Liver (tissue), 9 donors: ENCODE results near the gene SPTB. TPM values are rescaled to one million over a fixed set of nuclear protein-coding genes. Genes with fewer than 3 reads are reported as not detected.

Source experiments
- DNase-seq: peaks from one replicate; pipeline ENCODE4 v3.0.0-alpha.2; 2017; ENCODE audit warnings: low spot score
- H3K27ac ChIP-seq, 2 donors: one replicate each; pipeline ENCODE4 v1.7.0; 2013; ENCODE audit warnings: inconsistent platforms in 2 of 2, low read length in 2 of 2, control low read depth in 1 of 2, low read depth in 1 of 2, mild to moderate bottlenecking in 1 of 2
- H3K27me3 ChIP-seq, 4 donors: one replicate each; pipeline versions ENCODE4 v1.6.1 to v1.7.0; 2013; ENCODE audit warnings: low read length in 3 of 4, inconsistent platforms in 1 of 4, mild to moderate bottlenecking in 1 of 4, moderate library complexity in 1 of 4; ENCODE audit not compliant: control insufficient read depth in 4 of 4, insufficient read depth in 4 of 4
- H3K36me3 ChIP-seq, 4 donors: one replicate each; pipeline versions ENCODE4 v1.6.1 to v1.7.0; 2013; ENCODE audit warnings: low read length in 3 of 4, mild to moderate bottlenecking in 3 of 4, low read depth in 1 of 4, moderate library complexity in 1 of 4; ENCODE audit not compliant: control insufficient read depth in 4 of 4, insufficient read depth in 3 of 4
- H3K4me1 ChIP-seq, 4 donors: one replicate each; pipeline versions ENCODE4 v1.6.1 to v1.7.0; 2013; ENCODE audit warnings: low read length in 3 of 4, mild to moderate bottlenecking in 3 of 4, moderate library complexity in 1 of 4; ENCODE audit not compliant: control insufficient read depth in 4 of 4, insufficient read depth in 4 of 4
- H3K4me3 ChIP-seq, 3 donors: one replicate each; pipeline versions ENCODE4 v1.6.1 to v1.7.0; 2013; ENCODE audit warnings: low read length in 3 of 3, control low read depth in 1 of 3, low read depth in 1 of 3, mild to moderate bottlenecking in 1 of 3
- H3K9ac ChIP-seq, 2 donors: one replicate each; pipeline ENCODE4 v1.7.0; 2013; ENCODE audit warnings: low read length in 2 of 2, mild to moderate bottlenecking in 2 of 2, moderate library complexity in 2 of 2, control low read depth in 1 of 2, low read depth in 1 of 2
- H3K9me3 ChIP-seq, 4 donors: one replicate each; pipeline versions ENCODE4 v1.6.1 to v1.7.0; 2013; ENCODE audit warnings: low read length in 3 of 4; ENCODE audit not compliant: control insufficient read depth in 4 of 4
- ATF3 ChIP-seq: IDR thresholded peaks from 2 replicates; pipeline ENCODE4 v1.6.1; 2016; ENCODE audit warnings: antibody characterized with exemption
- CTCF ChIP-seq: fragments of 150-350 bp; IDR thresholded peaks from 2 replicates; pipeline ENCODE4 v1.5.1; 2017; ENCODE audit warnings: improper control_type of control experiment, low read depth, low read length; ENCODE audit not compliant: missing input control
- FOXA2 ChIP-seq: IDR thresholded peaks from 2 replicates; pipeline ENCODE4 v1.6.1; 2016; ENCODE audit warnings: antibody characterized with exemption
- HNF4A ChIP-seq, 2 donors: conservative IDR thresholded peaks; 2 replicates each; pipeline ENCODE4 v1.6.1; 2016; ENCODE audit warnings: antibody characterized with exemption in 2 of 2, mild to moderate bottlenecking in 2 of 2
- MAX ChIP-seq: IDR thresholded peaks from 2 replicates; pipeline ENCODE4 v1.6.1; 2016; ENCODE audit warnings: antibody characterized with exemption
- NR2F2 ChIP-seq: IDR thresholded peaks from 2 replicates; pipeline ENCODE4 v1.6.1; 2016; ENCODE audit warnings: antibody characterized with exemption
- RAD21 ChIP-seq, 2 donors: IDR thresholded peaks; 2 replicates each; pipeline ENCODE4 v1.6.1; 2016; ENCODE audit warnings: antibody characterized with exemption in 2 of 2, mild to moderate bottlenecking in 2 of 2
- RXRA ChIP-seq, 2 donors: IDR thresholded peaks; 2 replicates each; pipeline ENCODE4 v1.6.1; 2017 to 2018; ENCODE audit warnings: antibody characterized with exemption in 2 of 2, mild to moderate bottlenecking in 1 of 2
- ZBTB33 ChIP-seq: IDR thresholded peaks from 2 replicates; pipeline ENCODE4 v1.6.1; 2016; ENCODE audit warnings: antibody characterized with exemption
- WGBS: extraction: QIAGEN DNeasy Blood & Tissue Kit; methylation state at CpG from one replicate; pipeline ENCODE4 v1.1.7; 2013; 5-methylcytosine and 5-hydroxymethylcytosine counted together
- polyA plus RNA-seq, 2 donors: library from polyadenylated mRNA; stranded (reverse) in 1 of 2; unstranded in 1 of 2; fragments of 200-250 nt in 1 of 2; fragments of >200 nt in 1 of 2; fragmentation: Nextera tagmentation in 1 of 2; extraction: Ambion mirVana in 1 of 2; gene quantifications; one replicate each; pipeline versions ENCODE4 v1.2.1 to v1.2.3, GENCODE V29; 2013 to 2015
- total RNA-seq, 2 donors: library from RNA; depleted of rRNA; stranded (reverse); fragments of >200 nt; gene quantifications; one replicate each; pipeline ENCODE4 v1.2.3, GENCODE V29; 2014
- donor health status: healthy.
- donor health status: healthy.
- donor health status: healthy.
- donor health status: healthy.
- donor health status: healthy.

SPTB gene
- total and polyA plus RNA-seq, 4 donors: 0.12 to 332 (median 0.26) TPM

GRCh38 chr14:64825006-64825405 lies 54.7 kb downstream of the SPTB start:
- Histone ChIP-seq H3K9me3 (no peaks in the 10 kb centered on the region), H3K27me3 (peaks cover 0 to 3% (median 0%) of the 10 kb centered on the region in 4 donors), H3K27ac (no peak overlapping the region), H3K4me3 (no peak overlapping the region), H3K9ac (no peak overlapping the region), H3K36me3 (no peaks in the 10 kb centered on the region), H3K4me1 (peaks cover 0 to 7% (median 2%) of the 10 kb centered on the region in 4 donors)
- TF ChIP-seq RAD21 (IDR thresholded peaks at IDR 0.05) (no peak), MAX (no peak), ZBTB33 (no peak), RXRA (IDR thresholded peaks at IDR 0.05) (no peak), NR2F2 (no peak)
- WGBS: 92% methylated on average over 4 of the region's 4 CpGs
- no peak for DNase-seq

- 86% methylated on average over 3 of the region's 3 CpGs for WGBS
- TF ChIP-seq MAX (no peak), HNF4A (conservative IDR thresholded peaks at IDR 0.05) (no peak), RXRA (IDR thresholded peaks at IDR 0.05) (no peak), FOXA2 (no peak)
- no peaks in the 10 kb centered on the region for H3K9me3 ChIP-seq
- no peak overlapping the region for H3K9ac ChIP-seq
- H3K4me1 ChIP-seq: peaks cover 0 to 7% (median 2%) of the 10 kb centered on the region in 4 donors
- H3K36me3 ChIP-seq: no peaks in the 10 kb centered on the region
- no peak for DNase-seq
- H3K4me3 ChIP-seq: no peak overlapping the region
- H3K27me3 ChIP-seq: peaks cover 0 to 3% (median 0%) of the 10 kb centered on the region in 4 donors
- no peak overlapping the region for H3K27ac ChIP-seq
Measured at GRCh38 chr14:64824471-64824870, 55.2 kb downstream of the SPTB start.

GRCh38 chr14:64823305-64823861 lies 56.3 kb downstream of the SPTB start:
- 12% methylated on average over 15 of the region's 15 CpGs for WGBS
- peak; percentile 79 for DNase-seq

More at GRCh38 chr14:64823305-64823861, 56.3 kb downstream of the SPTB start:
- peaks cover 0 to 3% (median 0%) of the 10 kb centered on the region in 4 donors for H3K27me3 ChIP-seq
- H3K9me3 ChIP-seq: no peaks in the 10 kb centered on the region
- TF ChIP-seq RAD21 (IDR thresholded peaks at IDR 0.05): peak; percentile 84 to 92
- TF ChIP-seq CTCF: peak; percentile 74
- TF ChIP-seq ATF3: no peak
- peaks cover 0 to 7% (median 2%) of the 10 kb centered on the region in 4 donors for H3K4me1 ChIP-seq
- H3K9ac ChIP-seq: no peak overlapping the region
- no peaks in the 10 kb centered on the region for H3K36me3 ChIP-seq
- no peak overlapping the region for H3K27ac ChIP-seq
- H3K4me3 ChIP-seq: no peak overlapping the region
